HEK293 (cell line): ENCODE measurements around the gene CACNA1C.

Source experiments
- CTCF ChIA-PET: fragments of 350-600 bp; formaldehyde crosslinking; extraction: SDS; loops from one replicate; lab custom pipeline; 2021; ENCODE audit warnings: antibody characterized with exemption; lab: Yijun Ruan, JAX
- POLR2A ChIA-PET: fragments of 300-600 bp; formaldehyde crosslinking; extraction: SDS; loops from one replicate; lab custom pipeline; 2020; ENCODE audit warnings: antibody characterized with exemption, inconsistent platforms; lab: Yijun Ruan, JAX
- H3K27ac ChIP-seq: fragments of 200-500 bp; sonication (Bioruptor generic); 2 replicates; pipeline ENCODE4 v1.5.1; 2014; ENCODE audit warnings: low read depth, low read length, control low read depth, inconsistent platforms; ENCODE audit errors: extremely low read depth
- H3K36me3 ChIP-seq, 2 experiments: fragments of 200-500 bp in 1 of 2; sonication (Bioruptor generic) in 1 of 2; 1 replicate in 1 of 2; 2 replicates in 1 of 2; pipeline ENCODE4 v1.5.1; 2014 to 2017; ENCODE audit warnings: inconsistent platforms in 2 of 2, low read length in 2 of 2; ENCODE audit not compliant: control insufficient read depth in 2 of 2, insufficient read depth in 1 of 2
- H3K4me1 ChIP-seq: fragments of 200-500 bp; sonication (Bioruptor generic); 2 replicates; pipeline ENCODE4 v1.5.1; 2014; ENCODE audit warnings: mild to moderate bottlenecking, low read length, inconsistent platforms; ENCODE audit not compliant: control insufficient read depth, insufficient read depth
- H3K4me3 ChIP-seq: 2 replicates; pipeline ENCODE4 v1.5.1; 2011; ENCODE audit warnings: low read depth, mild to moderate bottlenecking, control low read depth, low read length, moderate library complexity
- H3K9me3 ChIP-seq: fragments of 200-500 bp; sonication (Bioruptor generic); 2 replicates; pipeline ENCODE4 v1.5.1; 2014; ENCODE audit warnings: low read depth, low read length, inconsistent platforms; ENCODE audit not compliant: control insufficient read depth, insufficient read depth
- FEZF1 ChIP-seq: fragments of 450-650 bp; formaldehyde crosslinking; IDR thresholded peaks from 2 replicates; pipeline ENCODE4 v1.5.1; 2016; ENCODE audit warnings: missing biosample characterization, missing genetic modification characterization
- GLIS1 ChIP-seq: fragments of 450-650 bp; formaldehyde crosslinking; IDR thresholded peaks from 2 replicates; pipeline ENCODE4 v1.5.1; 2016; ENCODE audit warnings: missing biosample characterization, missing genetic modification characterization
- OSR2 ChIP-seq: fragments of 450-650 bp; formaldehyde crosslinking; IDR thresholded peaks from 2 replicates; pipeline ENCODE4 v1.5.1; 2016; ENCODE audit warnings: missing biosample characterization, missing genetic modification characterization
- ZBTB8A ChIP-seq: fragments of 450-650 bp; formaldehyde crosslinking; IDR thresholded peaks from 2 replicates; pipeline ENCODE4 v1.5.1; 2016; ENCODE audit warnings: missing biosample characterization, missing genetic modification characterization
- ZEB2 ChIP-seq: fragments of 450-650 bp; formaldehyde crosslinking; IDR thresholded peaks from 2 replicates; pipeline ENCODE4 v1.5.1; 2016; ENCODE audit warnings: missing biosample characterization, missing genetic modification characterization
- ZNF24 ChIP-seq: fragments of 450-650 bp; formaldehyde crosslinking; IDR thresholded peaks from 2 replicates; pipeline ENCODE4 v1.5.1; 2016; ENCODE audit warnings: missing biosample characterization, missing genetic modification characterization
- ZNF292 ChIP-seq: fragments of 450-650 bp; formaldehyde crosslinking; IDR thresholded peaks from 2 replicates; pipeline ENCODE4 v1.5.1; 2016; ENCODE audit warnings: low read depth, missing biosample characterization, missing genetic modification characterization, borderline replicate concordance
- ZNF510 ChIP-seq: fragments of 450-650 bp; formaldehyde crosslinking; IDR thresholded peaks from 2 replicates; pipeline ENCODE4 v1.5.1; 2018; ENCODE audit warnings: mild to moderate bottlenecking, missing genetic modification characterization, missing biosample characterization; ENCODE audit not compliant: insufficient replicate concordance
- ZNF560 ChIP-seq: fragments of 450-650 bp; formaldehyde crosslinking; IDR thresholded peaks from 2 replicates; pipeline ENCODE4 v1.5.1; 2017; ENCODE audit warnings: missing biosample characterization, missing genetic modification characterization, borderline replicate concordance
- ZNF629 ChIP-seq: fragments of 450-650 bp; formaldehyde crosslinking; IDR thresholded peaks from 2 replicates; pipeline ENCODE4 v1.5.1; 2017; ENCODE audit warnings: missing biosample characterization, missing genetic modification characterization
- ZNF658 ChIP-seq: fragments of 450-650 bp; formaldehyde crosslinking; IDR thresholded peaks from 2 replicates; pipeline ENCODE4; 2016; ENCODE audit warnings: missing biosample characterization, missing genetic modification characterization
- ZNF701 ChIP-seq: fragments of 450-650 bp; formaldehyde crosslinking; IDR thresholded peaks from 2 replicates; pipeline ENCODE4 v1.5.1; 2016; ENCODE audit warnings: missing biosample characterization, missing genetic modification characterization
- ZNF776 ChIP-seq: fragments of 450-650 bp; formaldehyde crosslinking; IDR thresholded peaks from 2 replicates; pipeline ENCODE4 v1.5.0; 2017; ENCODE audit warnings: missing biosample characterization, missing genetic modification characterization, borderline replicate concordance
- TF ChIP-seq, protein P1 (sequence below): fragments of 450-650 bp; formaldehyde crosslinking; IDR thresholded peaks from 2 replicates; pipeline ENCODE4 v1.5.1; 2016; ENCODE audit warnings: missing biosample characterization, missing genetic modification characterization
- TF ChIP-seq, protein P2 (sequence below): fragments of 450-650 bp; formaldehyde crosslinking; IDR thresholded peaks from 2 replicates; pipeline ENCODE4 v1.5.1; 2017; ENCODE audit warnings: missing biosample characterization, mild to moderate bottlenecking, missing genetic modification characterization, moderate library complexity
- TF ChIP-seq, protein P3 (sequence below): fragments of 450-650 bp; formaldehyde crosslinking; conservative IDR thresholded peaks from 2 replicates; pipeline ENCODE4 v1.5.1; 2016; ENCODE audit warnings: low read depth, missing biosample characterization, missing genetic modification characterization
- TF ChIP-seq, protein P4 (sequence below): fragments of 450-650 bp; formaldehyde crosslinking; IDR thresholded peaks from 2 replicates; pipeline ENCODE4 v1.5.1; 2016; ENCODE audit warnings: missing biosample characterization, missing genetic modification characterization
- TF ChIP-seq, protein P5 (sequence below): fragments of 450-650 bp; formaldehyde crosslinking; IDR thresholded peaks from 2 replicates; pipeline ENCODE4 v1.5.1; 2017; ENCODE audit warnings: missing biosample characterization, missing genetic modification characterization
- TF ChIP-seq, protein P6 (sequence below): fragments of 450-650 bp; formaldehyde crosslinking; IDR thresholded peaks from 2 replicates; pipeline ENCODE4 v1.5.1; 2016; ENCODE audit warnings: missing biosample characterization, missing genetic modification characterization

CACNA1C gene

DNA sequence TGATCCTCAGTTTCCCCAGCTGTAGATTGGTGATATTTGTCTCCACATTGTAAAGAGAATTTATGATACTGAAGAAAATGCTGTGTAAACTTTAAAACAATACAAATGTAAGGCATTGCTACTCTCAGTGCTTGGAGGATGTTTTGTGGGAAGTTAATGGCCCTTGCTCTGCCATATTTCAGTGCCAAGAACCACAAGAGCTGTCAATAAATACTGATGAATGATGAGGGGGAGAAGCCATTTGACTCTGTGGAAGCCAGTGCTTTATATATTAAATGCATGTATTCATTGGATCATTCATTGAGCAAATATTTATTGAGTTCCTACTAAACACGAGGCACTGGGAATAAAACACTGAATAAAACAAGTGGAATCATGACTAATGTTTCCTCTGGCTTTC, 30.8 kb downstream of the CACNA1C start:
- POLR2A ChIA-PET, result no interaction called here
- H3K9me3 ChIP-seq, result no peaks in the 10 kb centered on the region; the same call in 1 of the 2 replicates
- CTCF ChIA-PET, result interaction anchor here (0.6 kb wide), 1 partner anchor 1608 kb away, joined by 3 read pairs; no protein-coding TSS in a partner anchor

DNA sequence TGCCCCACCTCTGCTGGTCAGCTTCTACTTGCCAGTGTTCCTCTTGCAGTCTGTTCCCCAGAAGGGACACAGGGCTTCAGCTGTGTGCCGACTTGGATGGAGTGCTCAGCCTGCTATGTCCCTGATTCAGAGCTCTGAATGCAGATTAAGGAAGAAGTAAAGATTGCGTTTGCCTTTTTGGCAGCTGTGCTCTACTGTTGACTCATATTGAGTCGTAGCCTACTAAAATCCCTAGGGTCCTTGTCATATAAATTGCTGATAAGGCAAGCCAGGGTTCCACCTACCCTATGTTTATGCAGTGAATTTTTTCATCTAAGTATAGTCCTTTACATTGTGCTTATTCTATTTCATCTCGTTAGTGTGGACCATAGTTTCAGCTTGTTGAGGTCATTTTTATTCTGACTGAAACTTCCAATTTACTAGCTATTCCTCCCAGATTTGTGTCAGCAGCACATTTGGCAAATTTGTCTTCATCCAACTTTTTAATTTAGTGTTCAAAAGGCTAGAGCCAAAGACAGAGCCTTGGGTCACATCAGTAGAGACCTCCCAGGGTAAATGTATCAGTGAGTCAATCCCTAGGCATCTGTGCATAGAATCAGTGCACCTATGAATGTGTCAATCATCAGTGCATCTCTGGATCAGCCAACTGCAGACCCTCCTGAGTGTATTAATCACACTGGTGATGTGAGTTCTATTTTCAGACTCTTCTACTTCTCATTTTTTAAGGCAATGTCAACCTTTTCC, 31.9 kb downstream of the CACNA1C start:
- no peaks in the 10 kb centered on the region for H3K36me3 ChIP-seq
- ChIA-PET CTCF (interaction anchor here (0.6 to 1.1 kb wide), 2 partner anchors 326 to 655 kb away, joined by 3 to 4 read pairs; no protein-coding TSS in a partner anchor), POLR2A (no interaction called here)
- peaks cover 12% of the 10 kb centered on the region for H3K4me1 ChIP-seq
- no peak overlapping the region for H3K4me3 ChIP-seq
- no peaks in the 10 kb centered on the region; the same call in 1 of the 2 replicates for H3K9me3 ChIP-seq
- H3K27ac ChIP-seq, result no peak overlapping the region
- TF ChIP-seq, protein P1, sequence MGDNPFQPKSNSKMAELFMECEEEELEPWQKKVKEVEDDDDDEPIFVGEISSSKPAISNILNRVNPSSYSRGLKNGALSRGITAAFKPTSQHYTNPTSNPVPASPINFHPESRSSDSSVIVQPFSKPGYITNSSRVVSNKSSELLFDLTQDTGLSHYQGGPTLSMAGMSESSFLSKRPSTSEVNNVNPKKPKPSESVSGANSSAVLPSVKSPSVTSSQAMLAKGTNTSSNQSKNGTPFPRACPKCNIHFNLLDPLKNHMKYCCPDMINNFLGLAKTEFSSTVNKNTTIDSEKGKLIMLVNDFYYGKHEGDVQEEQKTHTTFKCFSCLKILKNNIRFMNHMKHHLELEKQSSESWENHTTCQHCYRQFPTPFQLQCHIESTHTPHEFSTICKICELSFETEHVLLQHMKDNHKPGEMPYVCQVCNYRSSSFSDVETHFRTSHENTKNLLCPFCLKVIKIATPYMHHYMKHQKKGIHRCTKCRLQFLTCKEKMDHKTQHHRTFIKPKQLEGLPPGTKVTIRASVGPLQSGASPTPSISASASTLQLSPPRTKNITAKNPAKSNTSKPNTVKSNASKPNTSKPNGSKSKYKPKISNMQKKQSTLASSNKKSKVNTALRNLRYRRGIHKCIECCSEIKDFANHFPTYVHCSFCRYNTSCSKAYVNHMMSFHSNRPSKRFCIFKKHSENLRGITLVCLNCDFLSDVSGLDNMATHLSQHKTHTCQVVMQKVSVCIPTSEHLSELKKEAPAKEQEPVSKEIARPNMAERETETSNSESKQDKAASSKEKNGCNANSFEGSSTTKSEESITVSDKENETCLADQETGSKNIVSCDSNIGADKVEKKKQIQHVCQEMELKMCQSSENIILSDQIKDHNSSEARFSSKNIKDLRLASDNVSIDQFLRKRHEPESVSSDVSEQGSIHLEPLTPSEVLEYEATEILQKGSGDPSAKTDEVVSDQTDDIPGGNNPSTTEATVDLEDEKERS (tag by site-specific recombination), result no peak
- TF ChIP-seq, protein P2, sequence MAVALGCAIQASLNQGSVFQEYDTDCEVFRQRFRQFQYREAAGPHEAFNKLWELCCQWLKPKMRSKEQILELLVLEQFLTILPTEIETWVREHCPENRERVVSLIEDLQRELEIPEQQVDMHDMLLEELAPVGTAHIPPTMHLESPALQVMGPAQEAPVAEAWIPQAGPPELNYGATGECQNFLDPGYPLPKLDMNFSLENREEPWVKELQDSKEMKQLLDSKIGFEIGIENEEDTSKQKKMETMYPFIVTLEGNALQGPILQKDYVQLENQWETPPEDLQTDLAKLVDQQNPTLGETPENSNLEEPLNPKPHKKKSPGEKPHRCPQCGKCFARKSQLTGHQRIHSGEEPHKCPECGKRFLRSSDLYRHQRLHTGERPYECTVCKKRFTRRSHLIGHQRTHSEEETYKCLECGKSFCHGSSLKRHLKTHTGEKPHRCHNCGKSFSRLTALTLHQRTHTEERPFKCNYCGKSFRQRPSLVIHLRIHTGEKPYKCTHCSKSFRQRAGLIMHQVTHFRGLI (tag by site-specific recombination), result no peak
- no peak for TF ChIP-seq ZNF658 (tag by site-specific recombination)
- TF ChIP-seq ZNF776 (tag by site-specific recombination), result no peak
- TF ChIP-seq, protein P3, sequence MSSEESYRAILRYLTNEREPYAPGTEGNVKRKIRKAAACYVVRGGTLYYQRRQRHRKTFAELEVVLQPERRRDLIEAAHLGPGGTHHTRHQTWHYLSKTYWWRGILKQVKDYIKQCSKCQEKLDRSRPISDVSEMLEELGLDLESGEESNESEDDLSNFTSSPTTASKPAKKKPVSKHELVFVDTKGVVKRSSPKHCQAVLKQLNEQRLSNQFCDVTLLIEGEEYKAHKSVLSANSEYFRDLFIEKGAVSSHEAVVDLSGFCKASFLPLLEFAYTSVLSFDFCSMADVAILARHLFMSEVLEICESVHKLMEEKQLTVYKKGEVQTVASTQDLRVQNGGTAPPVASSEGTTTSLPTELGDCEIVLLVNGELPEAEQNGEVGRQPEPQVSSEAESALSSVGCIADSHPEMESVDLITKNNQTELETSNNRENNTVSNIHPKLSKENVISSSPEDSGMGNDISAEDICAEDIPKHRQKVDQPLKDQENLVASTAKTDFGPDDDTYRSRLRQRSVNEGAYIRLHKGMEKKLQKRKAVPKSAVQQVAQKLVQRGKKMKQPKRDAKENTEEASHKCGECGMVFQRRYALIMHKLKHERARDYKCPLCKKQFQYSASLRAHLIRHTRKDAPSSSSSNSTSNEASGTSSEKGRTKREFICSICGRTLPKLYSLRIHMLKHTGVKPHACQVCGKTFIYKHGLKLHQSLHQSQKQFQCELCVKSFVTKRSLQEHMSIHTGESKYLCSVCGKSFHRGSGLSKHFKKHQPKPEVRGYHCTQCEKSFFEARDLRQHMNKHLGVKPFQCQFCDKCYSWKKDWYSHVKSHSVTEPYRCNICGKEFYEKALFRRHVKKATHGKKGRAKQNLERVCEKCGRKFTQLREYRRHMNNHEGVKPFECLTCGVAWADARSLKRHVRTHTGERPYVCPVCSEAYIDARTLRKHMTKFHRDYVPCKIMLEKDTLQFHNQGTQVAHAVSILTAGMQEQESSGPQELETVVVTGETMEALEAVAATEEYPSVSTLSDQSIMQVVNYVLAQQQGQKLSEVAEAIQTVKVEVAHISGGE (tag by site-specific recombination), result no peak
- TF ChIP-seq, protein P4, sequence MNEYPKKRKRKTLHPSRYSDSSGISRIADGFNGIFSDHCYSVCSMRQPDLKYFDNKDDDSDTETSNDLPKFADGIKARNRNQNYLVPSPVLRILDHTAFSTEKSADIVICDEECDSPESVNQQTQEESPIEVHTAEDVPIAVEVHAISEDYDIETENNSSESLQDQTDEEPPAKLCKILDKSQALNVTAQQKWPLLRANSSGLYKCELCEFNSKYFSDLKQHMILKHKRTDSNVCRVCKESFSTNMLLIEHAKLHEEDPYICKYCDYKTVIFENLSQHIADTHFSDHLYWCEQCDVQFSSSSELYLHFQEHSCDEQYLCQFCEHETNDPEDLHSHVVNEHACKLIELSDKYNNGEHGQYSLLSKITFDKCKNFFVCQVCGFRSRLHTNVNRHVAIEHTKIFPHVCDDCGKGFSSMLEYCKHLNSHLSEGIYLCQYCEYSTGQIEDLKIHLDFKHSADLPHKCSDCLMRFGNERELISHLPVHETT, result no peak
- TF ChIP-seq ZNF24 (tag by site-specific recombination), result peak; percentile 43; the same call in 1 of the 2 replicates
- peak; percentile 65 for TF ChIP-seq ZNF629 (tag by site-specific recombination)
- no peak for TF ChIP-seq ZNF560 (tag by site-specific recombination)
- TF ChIP-seq GLIS1, result peak; percentile 56
- TF ChIP-seq, protein P5, sequence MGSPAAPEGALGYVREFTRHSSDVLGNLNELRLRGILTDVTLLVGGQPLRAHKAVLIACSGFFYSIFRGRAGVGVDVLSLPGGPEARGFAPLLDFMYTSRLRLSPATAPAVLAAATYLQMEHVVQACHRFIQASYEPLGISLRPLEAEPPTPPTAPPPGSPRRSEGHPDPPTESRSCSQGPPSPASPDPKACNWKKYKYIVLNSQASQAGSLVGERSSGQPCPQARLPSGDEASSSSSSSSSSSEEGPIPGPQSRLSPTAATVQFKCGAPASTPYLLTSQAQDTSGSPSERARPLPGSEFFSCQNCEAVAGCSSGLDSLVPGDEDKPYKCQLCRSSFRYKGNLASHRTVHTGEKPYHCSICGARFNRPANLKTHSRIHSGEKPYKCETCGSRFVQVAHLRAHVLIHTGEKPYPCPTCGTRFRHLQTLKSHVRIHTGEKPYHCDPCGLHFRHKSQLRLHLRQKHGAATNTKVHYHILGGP, result no peak
- no peak for TF ChIP-seq ZBTB8A (tag by site-specific recombination)
- no peak for TF ChIP-seq ZNF701

More for the DNA sequence above, 30.8 kb downstream of the CACNA1C start:
- peaks cover 12% of the 10 kb centered on the region for H3K4me1 ChIP-seq
- TF ChIP-seq OSR2 (peak; percentile 13; the same call in 1 of the 2 replicates), ZNF510 (tag by site-specific recombination) (no peak), ZNF292 (tag by site-specific recombination) (no peak), FEZF1 (tag by site-specific recombination) (peak; percentile 59), ZEB2 (tag by site-specific recombination) (0 out of 2 replicates have a peak, but pooled peaks have one; percentile 32)
- TF ChIP-seq, protein P6, sequence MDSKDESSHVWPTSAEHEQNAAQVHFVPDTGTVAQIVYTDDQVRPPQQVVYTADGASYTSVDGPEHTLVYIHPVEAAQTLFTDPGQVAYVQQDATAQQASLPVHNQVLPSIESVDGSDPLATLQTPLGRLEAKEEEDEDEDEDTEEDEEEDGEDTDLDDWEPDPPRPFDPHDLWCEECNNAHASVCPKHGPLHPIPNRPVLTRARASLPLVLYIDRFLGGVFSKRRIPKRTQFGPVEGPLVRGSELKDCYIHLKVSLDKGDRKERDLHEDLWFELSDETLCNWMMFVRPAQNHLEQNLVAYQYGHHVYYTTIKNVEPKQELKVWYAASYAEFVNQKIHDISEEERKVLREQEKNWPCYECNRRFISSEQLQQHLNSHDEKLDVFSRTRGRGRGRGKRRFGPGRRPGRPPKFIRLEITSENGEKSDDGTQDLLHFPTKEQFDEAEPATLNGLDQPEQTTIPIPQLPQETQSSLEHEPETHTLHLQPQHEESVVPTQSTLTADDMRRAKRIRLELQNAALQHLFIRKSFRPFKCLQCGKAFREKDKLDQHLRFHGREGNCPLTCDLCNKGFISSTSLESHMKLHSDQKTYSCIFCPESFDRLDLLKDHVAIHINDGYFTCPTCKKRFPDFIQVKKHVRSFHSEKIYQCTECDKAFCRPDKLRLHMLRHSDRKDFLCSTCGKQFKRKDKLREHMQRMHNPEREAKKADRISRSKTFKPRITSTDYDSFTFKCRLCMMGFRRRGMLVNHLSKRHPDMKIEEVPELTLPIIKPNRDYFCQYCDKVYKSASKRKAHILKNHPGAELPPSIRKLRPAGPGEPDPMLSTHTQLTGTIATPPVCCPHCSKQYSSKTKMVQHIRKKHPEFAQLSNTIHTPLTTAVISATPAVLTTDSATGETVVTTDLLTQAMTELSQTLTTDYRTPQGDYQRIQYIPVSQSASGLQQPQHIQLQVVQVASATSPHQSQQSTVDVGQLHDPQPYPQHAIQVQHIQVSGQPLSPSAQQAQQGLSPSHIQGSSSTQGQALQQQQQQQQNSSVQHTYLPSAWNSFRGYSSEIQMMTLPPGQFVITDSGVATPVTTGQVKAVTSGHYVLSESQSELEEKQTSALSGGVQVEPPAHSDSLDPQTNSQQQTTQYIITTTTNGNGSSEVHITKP (tag by site-specific recombination), result no peak
- TF ChIP-seq, all 188 proteins: peak for 3
- no peak overlapping the region for H3K27ac ChIP-seq
- no peak overlapping the region for H3K4me3 ChIP-seq
- no peaks in the 10 kb centered on the region for H3K36me3 ChIP-seq
